Right lobe of liver (tissue), 4 donors: ENCODE results near the gene SH3TC2.

Experiments used
- CTCF ChIP-seq, 4 donors: fragments of 200-600 bp in 3 of 4; fragments of 450-650 bp in 1 of 4; IDR thresholded peaks; one replicate each; pipeline versions ENCODE4 v1.5.1 to v1.8.0; 2016 to 2022; ENCODE audit warnings: antibody characterized with exemption in 4 of 4, mild to moderate bottlenecking in 2 of 4
- POLR2A ChIP-seq: fragments of 450-650 bp; IDR thresholded peaks from one replicate; pipeline ENCODE4 v1.6.1; 2017; ENCODE audit warnings: antibody characterized with exemption, mild to moderate bottlenecking
- donor health status: DM: no; HTN: no; CAD: no.
- donor health status: DM: no; HTN: no; CAD: no.
- donor health status: DM: no; HTN: yes; CAD: no.

- no peak for TF ChIP-seq CTCF (IDR thresholded peaks at IDR 0.05)
- no peak for TF ChIP-seq POLR2A
Measured at GRCh38 chr5:149002053-149002452, 60.8 kb downstream of the SH3TC2 start.
